Sciatic nerve (tissue), 2 donors: ENCODE measurements around the gene EXOSC9. TPM values are rescaled to one million over a fixed set of nuclear protein-coding genes. Genes with fewer than 3 reads are reported as not detected.

ENCODE experiments used
- ATAC-seq: fragments of 200-7000 bp; cut with Tn5 transposase; one replicate; pipeline ENCODE4 v1.9.1; 2020; ENCODE audit warnings: mild to moderate bottlenecking, moderate library complexity
- DNase-seq: peaks from one replicate; pipeline ENCODE4 v3.0.0-alpha.2; 2020; ENCODE audit warnings: low spot score
- intact Hi-C: fragments of 100-400 bp; cut with DNase I; formaldehyde crosslinking; loops from one replicate; pipeline ENCODE4 v1.14.2; 2022
- total RNA-seq: library from RNA; stranded (reverse); fragmentation: NEBNext Ultra II Directional; extraction: Animal tissue kit (Norgen Biotek cat#: 25700); gene quantifications from one replicate; pipeline ENCODE4 v1.2.1, GENCODE V29; 2021
- donor health status: DM: no; HTN: no; CAD: no.
- donor health status: DM: no; HTN: no; CAD: no.

Gene EXOSC9
- total RNA-seq, 1 donor from 2014 or later = 24.1 TPM

GRCh38 chr4:121785479-121785878 lies 15.6 kb upstream of the EXOSC9 start:
- intact Hi-C loops = no loop called here
- ATAC-seq (peak; percentile 84), DNase-seq (peak; percentile 61)

- DNase-seq (no peak), ATAC-seq (no peak)
- intact Hi-C loops = no loop called here
These were observed 14.9 kb upstream of the EXOSC9 start for GRCh38 chr4:121786221-121786620.

- ATAC-seq = no peak
- no peak for DNase-seq
- intact Hi-C loops = no loop called here
These were observed 12.2 kb upstream of the EXOSC9 start for GRCh38 chr4:121788896-121789295.

GRCh38 chr4:121789455-121789854 lies 11.7 kb upstream of the EXOSC9 start:
- DNase-seq (no peak), ATAC-seq (no peak)
- intact Hi-C loops = no loop called here

- ATAC-seq (no peak), DNase-seq (no peak)
- intact Hi-C loops = no loop called here
These were observed 10.9 kb upstream of the EXOSC9 start for GRCh38 chr4:121789960-121790829.

- intact Hi-C loops = no loop called here
- DNase-seq (no peak), ATAC-seq (no peak)
These were observed 10.1 kb upstream of the EXOSC9 start for GRCh38 chr4:121790976-121791375.

GRCh38 chr4:121791481-121791880 lies 9.6 kb upstream of the EXOSC9 start:
- DNase-seq (no peak), ATAC-seq (no peak)
- intact Hi-C loops = no loop called here

- intact Hi-C loops = no loop called here
- DNase-seq = no peak
- ATAC-seq = no peak
These were observed 8.2 kb upstream of the EXOSC9 start for GRCh38 chr4:121792966-121793365.

GRCh38 chr4:121794505-121795188 lies 6.5 kb upstream of the EXOSC9 start:
- intact Hi-C loops = no loop called here
- DNase-seq (no peak), ATAC-seq (no peak)

- no peak for DNase-seq
- intact Hi-C loops = no loop called here
- no peak for ATAC-seq
These were observed 4.8 kb upstream of the EXOSC9 start for GRCh38 chr4:121796283-121796682.

- intact Hi-C loops = no loop called here
- ATAC-seq (no peak), DNase-seq (no peak)
These were observed 1.8 kb upstream of the EXOSC9 start for GRCh38 chr4:121799208-121799823.

GRCh38 chr4:121799867-121800501 lies 1.1 kb upstream of the EXOSC9 start:
- ATAC-seq (no peak), DNase-seq (no peak)
- intact Hi-C loops = no loop called here

- intact Hi-C loops = no loop called here
- ATAC-seq (peak; percentile 47), DNase-seq (no peak)
These were observed 524 bp upstream of the EXOSC9 start for GRCh38 chr4:121800638-121800960.

GRCh38 chr4:121801715-121802075 lies 572 bp downstream of the EXOSC9 start:
- DNase-seq (no peak), ATAC-seq (no peak)
- intact Hi-C loops = no loop called here

- DNase-seq (no peak), ATAC-seq (no peak)
- intact Hi-C loops = no loop called here
These were observed 5.3 kb downstream of the EXOSC9 start for GRCh38 chr4:121806411-121806810.

- no peak for DNase-seq
- intact Hi-C loops = no loop called here
- no peak for ATAC-seq
These were observed 10.0 kb downstream of the EXOSC9 start for GRCh38 chr4:121811122-121811521.

GRCh38 chr4:121814756-121815155 lies 13.6 kb downstream of the EXOSC9 start:
- intact Hi-C loops = no loop called here
- ATAC-seq = no peak
- DNase-seq = no peak

GRCh38 chr4:121817006-121817405 lies 15.9 kb downstream of the EXOSC9 start:
- ATAC-seq (no peak), DNase-seq (no peak)
- intact Hi-C loops = no loop called here

GRCh38 chr4:121817701-121818100 lies 16.6 kb downstream of the EXOSC9 start:
- ATAC-seq = no peak
- no peak for DNase-seq
- intact Hi-C loops = no loop called here

- DNase-seq (no peak), ATAC-seq (no peak)
- intact Hi-C loops = no loop called here
These were observed 17.1 kb downstream of the EXOSC9 start for GRCh38 chr4:121818215-121818614.
